CD4-positive, alpha-beta T cell (primary cell): ENCODE results near the gene FAM3B. TPM values are rescaled to one million over a fixed set of nuclear protein-coding genes. Genes with fewer than 3 reads are reported as not detected.

Experiments
- ATAC-seq: fragments of 200-7000 bp; cut with Tn5 transposase; one replicate; pipeline ENCODE4 v1.10.0; 2022; ENCODE audit warnings: mild to moderate bottlenecking; ENCODE audit not compliant: poor library complexity
- CTCF ChIA-PET: fragments of 350-600 bp; sonication (Branson Sonifier 250); formaldehyde crosslinking; loops from one replicate; lab custom pipeline; 2021; ENCODE audit warnings: antibody characterized with exemption, inconsistent platforms; lab: Charles Lee
- POLR2A ChIA-PET: fragments of 350-600 bp; sonication (Branson Sonifier 250); formaldehyde crosslinking; loops from one replicate; lab custom pipeline; 2021; ENCODE audit warnings: antibody characterized with exemption, inconsistent platforms; lab: Charles Lee
- DNase-seq, 14 experiments: peaks; one replicate each; pipeline ENCODE4 v3.0.0-alpha.2; 2013 to 2020; ENCODE audit warnings: mixed read lengths in 2 of 14
- H3K27ac ChIP-seq, 2 donors: one replicate each; pipeline versions ENCODE4 v1.5.1 to v1.7.0; 2013; ENCODE audit warnings: low read length in 2 of 2, low read depth in 1 of 2, mild to moderate bottlenecking in 1 of 2
- H3K27me3 ChIP-seq, 2 experiments: 1 replicate in 1 of 2; 2 replicates in 1 of 2; pipeline versions ENCODE4 v1.6.1 to v1.7.0; 2013; ENCODE audit warnings: low read length in 2 of 2, control low read depth in 1 of 2, mild to moderate bottlenecking in 1 of 2, moderate library complexity in 1 of 2; ENCODE audit not compliant: insufficient read depth in 2 of 2, control insufficient read depth in 1 of 2
- H3K36me3 ChIP-seq: one replicate; pipeline ENCODE4 v1.6.1; 2013; ENCODE audit warnings: low read length, control low read depth; ENCODE audit not compliant: insufficient read depth
- H3K4me1 ChIP-seq: one replicate; pipeline ENCODE4 v1.6.1; 2013; ENCODE audit warnings: low read length, control low read depth; ENCODE audit not compliant: insufficient read depth
- H3K4me3 ChIP-seq: one replicate; pipeline ENCODE4 v1.5.1; 2013; ENCODE audit warnings: mild to moderate bottlenecking, low read length, moderate library complexity
- H3K9me3 ChIP-seq, 2 experiments: 1 replicate in 1 of 2; 2 replicates in 1 of 2; pipeline versions ENCODE4 v1.6.1 to v1.7.0; 2013; ENCODE audit warnings: low read length in 2 of 2, mild to moderate bottlenecking in 2 of 2, control low read depth in 1 of 2, moderate library complexity in 1 of 2; ENCODE audit not compliant: control insufficient read depth in 1 of 2, insufficient read depth in 1 of 2
- H3K27ac Mint-ChIP-seq: one replicate; pipeline ENCODE4 v1.8.0; 2020; ENCODE audit warnings: mixed read lengths
- H3K27me3 Mint-ChIP-seq: one replicate; pipeline ENCODE4 v1.8.0; 2021; ENCODE audit warnings: mixed read lengths
- H3K36me3 Mint-ChIP-seq: one replicate; pipeline ENCODE4 v1.8.0; 2021; ENCODE audit warnings: low read depth, mixed read lengths
- H3K4me1 Mint-ChIP-seq: one replicate; pipeline ENCODE4 v1.8.0; 2021; ENCODE audit warnings: low read depth, mixed read lengths
- H3K4me3 Mint-ChIP-seq: one replicate; pipeline ENCODE4 v1.8.0; 2020; ENCODE audit warnings: mild to moderate bottlenecking, mixed read lengths
- H3K9me3 Mint-ChIP-seq: one replicate; pipeline ENCODE4 v1.8.0; 2020; ENCODE audit warnings: mixed read lengths
- intact Hi-C, 2 experiments: fragments of 100-400 bp; cut with DNase I in 1 of 2; cut with micrococcal nuclease in 1 of 2; formaldehyde crosslinking; loops; one replicate each; pipeline versions ENCODE4 v1.15.1 to v1.9.0; 2023 to 2025; cut with DNase I, micrococcal nuclease
- total RNA-seq, 174 experiments: library from RNA in 2 of 174; stranded (reverse) in 2 of 174; gene quantifications; one replicate each; pipeline ENCODE4 v1.2.3 and lab custom pipeline; 2021 to 2026
- TF ChIP-seq, protein P1 (sequence below): fragments of 200-600 bp; IDR thresholded peaks from one replicate; pipeline ENCODE4 v1.8.0; 2022; ENCODE audit warnings: antibody characterized with exemption, mild to moderate bottlenecking

Gene FAM3B
- total RNA-seq, 2 experiments from 2014 or later = not detected

DNA sequence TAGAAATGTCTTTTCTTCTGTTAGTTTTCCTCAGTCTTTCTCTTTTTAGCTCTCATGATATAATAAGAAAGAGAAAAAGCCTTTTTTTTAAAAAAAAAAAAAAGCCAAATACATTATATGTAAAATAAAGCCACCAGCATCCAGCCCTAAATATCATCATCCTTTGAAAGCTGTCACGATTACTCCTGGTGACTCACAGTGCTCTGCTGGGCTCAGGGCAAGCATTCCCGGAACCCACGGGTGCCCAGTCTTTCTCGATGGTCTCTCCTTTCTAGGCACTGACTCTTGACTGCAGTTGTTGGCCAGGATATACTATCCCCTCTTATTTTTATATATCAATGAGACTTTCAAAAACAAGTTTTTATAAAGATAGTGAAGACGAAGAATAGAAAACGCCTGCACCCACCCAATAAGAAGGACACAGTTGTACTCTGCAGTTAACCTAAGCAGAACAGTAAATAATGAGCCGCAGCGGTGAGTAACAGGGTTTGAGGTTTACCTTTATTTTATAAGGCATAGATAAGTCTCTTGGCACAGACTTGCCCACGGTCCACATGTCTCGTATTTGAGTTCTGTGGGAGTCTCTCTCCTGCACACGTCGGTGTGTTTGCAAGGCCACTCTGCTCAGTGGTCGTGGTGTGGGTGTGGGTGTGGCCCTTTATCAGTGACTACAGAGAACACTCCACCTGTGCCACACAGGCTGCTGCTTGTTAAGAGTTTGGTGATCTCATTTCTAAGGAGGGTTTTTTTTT is 29.5 kb downstream of the FAM3B start:
- DNase-seq (no peak), ATAC-seq (no peak)
- H3K4me1 ChIP-seq = no peaks in the 10 kb centered on the region
- H3K4me3 Mint-ChIP-seq = no peak overlapping the region
- TF ChIP-seq, protein P1, sequence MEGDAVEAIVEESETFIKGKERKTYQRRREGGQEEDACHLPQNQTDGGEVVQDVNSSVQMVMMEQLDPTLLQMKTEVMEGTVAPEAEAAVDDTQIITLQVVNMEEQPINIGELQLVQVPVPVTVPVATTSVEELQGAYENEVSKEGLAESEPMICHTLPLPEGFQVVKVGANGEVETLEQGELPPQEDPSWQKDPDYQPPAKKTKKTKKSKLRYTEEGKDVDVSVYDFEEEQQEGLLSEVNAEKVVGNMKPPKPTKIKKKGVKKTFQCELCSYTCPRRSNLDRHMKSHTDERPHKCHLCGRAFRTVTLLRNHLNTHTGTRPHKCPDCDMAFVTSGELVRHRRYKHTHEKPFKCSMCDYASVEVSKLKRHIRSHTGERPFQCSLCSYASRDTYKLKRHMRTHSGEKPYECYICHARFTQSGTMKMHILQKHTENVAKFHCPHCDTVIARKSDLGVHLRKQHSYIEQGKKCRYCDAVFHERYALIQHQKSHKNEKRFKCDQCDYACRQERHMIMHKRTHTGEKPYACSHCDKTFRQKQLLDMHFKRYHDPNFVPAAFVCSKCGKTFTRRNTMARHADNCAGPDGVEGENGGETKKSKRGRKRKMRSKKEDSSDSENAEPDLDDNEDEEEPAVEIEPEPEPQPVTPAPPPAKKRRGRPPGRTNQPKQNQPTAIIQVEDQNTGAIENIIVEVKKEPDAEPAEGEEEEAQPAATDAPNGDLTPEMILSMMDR = no peak
- H3K4me1 Mint-ChIP-seq = no peaks in the 10 kb centered on the region
- peaks cover 10% of the 10 kb centered on the region for H3K27me3 Mint-ChIP-seq
- no peak overlapping the region for H3K27ac ChIP-seq
- H3K36me3 Mint-ChIP-seq = no peaks in the 10 kb centered on the region
- intact Hi-C loops = no loop called here
- ChIA-PET CTCF (no interaction called here), POLR2A (no interaction called here)
- no peak overlapping the region for H3K27ac Mint-ChIP-seq
- no peak overlapping the region for H3K4me3 ChIP-seq
- no peaks in the 10 kb centered on the region for H3K36me3 ChIP-seq
- H3K9me3 Mint-ChIP-seq = peaks cover 4% of the 10 kb centered on the region
- no peaks in the 10 kb centered on the region for H3K9me3 ChIP-seq
- no peaks in the 10 kb centered on the region for H3K27me3 ChIP-seq

DNA sequence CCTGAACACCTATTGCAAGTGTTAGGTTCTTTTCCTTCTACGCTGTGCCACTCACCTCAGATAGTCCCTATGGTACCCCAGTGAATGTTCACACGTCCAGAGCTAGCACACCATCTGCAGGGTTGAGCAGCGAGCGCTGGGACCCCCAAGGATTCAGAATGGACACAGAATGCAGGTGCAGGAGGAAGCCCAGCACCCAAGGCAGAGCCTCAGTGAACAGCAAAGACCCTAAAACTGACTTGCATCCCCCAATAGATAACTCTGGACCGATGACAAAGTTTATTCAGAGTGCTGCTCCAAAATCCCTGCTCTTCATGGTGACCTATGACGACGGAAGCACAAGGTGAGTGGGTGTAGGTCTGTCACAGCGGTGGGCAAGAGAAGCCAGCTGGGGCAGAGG is 30.2 kb downstream of the FAM3B start:
- CTCF ChIA-PET = no interaction called here
- Histone ChIP-seq H3K27me3 (no peaks in the 10 kb centered on the region), H3K4me1 (no peaks in the 10 kb centered on the region), H3K36me3 (no peaks in the 10 kb centered on the region), H3K4me3 (no peak overlapping the region), H3K27ac (no peak overlapping the region), H3K9me3 (no peaks in the 10 kb centered on the region)
- TF ChIP-seq, protein P1 = no peak
- H3K9me3 Mint-ChIP-seq = peaks cover 4% of the 10 kb centered on the region
- no peaks in the 10 kb centered on the region for H3K36me3 Mint-ChIP-seq
- intact Hi-C loops = no loop called here
- ATAC-seq (no peak), DNase-seq (no peak)
- H3K4me1 Mint-ChIP-seq = no peaks in the 10 kb centered on the region
- no peak overlapping the region for H3K27ac Mint-ChIP-seq
- POLR2A ChIA-PET = no interaction called here
- H3K4me3 Mint-ChIP-seq = no peak overlapping the region
- H3K27me3 Mint-ChIP-seq = peaks cover 10% of the 10 kb centered on the region

DNA sequence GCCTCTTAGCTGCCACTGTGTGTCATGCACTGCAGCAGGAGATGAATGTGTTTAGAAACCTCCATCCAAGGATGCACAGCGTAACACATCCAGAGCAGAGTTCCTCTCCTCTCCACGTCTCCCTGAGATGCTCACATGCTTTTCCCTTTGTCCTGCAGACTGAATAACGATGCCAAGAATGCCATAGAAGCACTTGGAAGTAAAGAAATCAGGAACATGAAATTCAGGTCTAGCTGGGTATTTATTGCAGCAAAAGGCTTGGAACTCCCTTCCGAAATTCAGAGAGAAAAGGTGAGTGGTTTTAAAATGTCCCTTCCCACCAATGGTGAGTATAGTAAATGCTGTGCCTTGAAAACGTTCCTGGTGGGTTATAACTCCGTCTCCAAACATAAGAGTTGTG is 31.8 kb downstream of the FAM3B start:
- ChIA-PET CTCF (interaction anchor here (0.8 kb wide), 1 partner anchor 20 kb away, joined by 3 read pairs; no protein-coding TSS in a partner anchor), POLR2A (no interaction called here)
- H3K27ac ChIP-seq = no peak overlapping the region
- no peaks in the 10 kb centered on the region for H3K4me1 Mint-ChIP-seq
- no peak overlapping the region for H3K4me3 Mint-ChIP-seq
- no peaks in the 10 kb centered on the region for H3K4me1 ChIP-seq
- H3K9me3 ChIP-seq = no peaks in the 10 kb centered on the region
- TF ChIP-seq, protein P1 = no peak
- DNase-seq (no peak), ATAC-seq (no peak)
- H3K27me3 ChIP-seq = no peaks in the 10 kb centered on the region
- no peaks in the 10 kb centered on the region for H3K36me3 ChIP-seq
- H3K36me3 Mint-ChIP-seq = no peaks in the 10 kb centered on the region
- peaks cover 5% of the 10 kb centered on the region for H3K27me3 Mint-ChIP-seq
- no peak overlapping the region for H3K27ac Mint-ChIP-seq
- intact Hi-C loops = no loop called here
- H3K9me3 Mint-ChIP-seq = no peaks in the 10 kb centered on the region
- no peak overlapping the region for H3K4me3 ChIP-seq
